ENCODE results near the gene C20orf141.

C20orf141 gene

GRCh38 chr20:2840138-2840966, 25.6 kb downstream of the C20orf141 start, which contains the start of the genes PCED1A and VPS16:
TSS of gene PCED1A (minus strand) at chr20:2840655. CDS start at chr20:2839912, 743 bp downstream.
TSS of gene VPS16 (plus strand) at chr20:2840745. CDS start at chr20:2840775, 30 bp downstream.
- peak within 1 kb of the TSS; percentile 85 for H3K4me3 ChIP-seq (ENCODE audit: low read depth, low read length)
- no peak for TF ChIP-seq CTCF (IDR thresholded peaks at IDR 0.05; ENCODE audit: borderline replicate concordance, insufficient read depth, low read depth, low read length)

- TF ChIP-seq CTCF (IDR thresholded peaks at IDR 0.05; ENCODE audit: borderline replicate concordance, insufficient read depth, low read depth, low read length) = no peak
- H3K4me3 ChIP-seq (ENCODE audit: low read depth, low read length) = peak overlapping the region; percentile 85
Measured at GRCh38 chr20:2840967-2841531, 26.3 kb downstream of the C20orf141 start.

- H3K4me3 ChIP-seq (ENCODE audit: low read depth, low read length) = no peak overlapping the region
- TF ChIP-seq CTCF (IDR thresholded peaks at IDR 0.05; ENCODE audit: borderline replicate concordance, insufficient read depth, low read depth, low read length) = no peak
Measured at GRCh38 chr20:2845607-2846006, 30.8 kb downstream of the C20orf141 start.

GRCh38 chr20:2846698-2847097, 31.9 kb downstream of the C20orf141 start:
- no peak for TF ChIP-seq CTCF (IDR thresholded peaks at IDR 0.05; ENCODE audit: borderline replicate concordance, insufficient read depth, low read depth, low read length)

GRCh38 chr20:2847802-2848201, 33.0 kb downstream of the C20orf141 start:
- no peak for TF ChIP-seq CTCF (IDR thresholded peaks at IDR 0.05; ENCODE audit: borderline replicate concordance, insufficient read depth, low read depth, low read length)
- no peak overlapping the region for H3K4me3 ChIP-seq (ENCODE audit: low read depth, low read length)

More at GRCh38 chr20:2846698-2847097, 31.9 kb downstream of the C20orf141 start:
- no peak overlapping the region for H3K4me3 ChIP-seq (ENCODE audit: low read depth, low read length)

GRCh38 chr20:2849529-2849928, 34.7 kb downstream of the C20orf141 start:
- H3K4me3 ChIP-seq (ENCODE audit: low read depth, low read length) = no peak overlapping the region
- no peak for TF ChIP-seq CTCF (IDR thresholded peaks at IDR 0.05; ENCODE audit: borderline replicate concordance, insufficient read depth, low read depth, low read length)
